Muscle of leg (tissue), 11 donors: Measurements from ENCODE around the gene STAP2. TPM values are rescaled to one million over a fixed set of nuclear protein-coding genes. Genes with fewer than 3 reads are reported as not detected.

Experiments used
- DNase-seq: peaks from one replicate; pipeline ENCODE4 v3.0.0; 2013
- H3K27ac ChIP-seq: one replicate; pipeline ENCODE4 v1.5.1; 2013; ENCODE audit warnings: mild to moderate bottlenecking, low read length, control low read depth
- H3K27me3 ChIP-seq: one replicate; pipeline ENCODE4 v1.6.1; 2013; ENCODE audit warnings: low read length; ENCODE audit not compliant: control insufficient read depth, insufficient read depth
- H3K36me3 ChIP-seq: one replicate; pipeline ENCODE4 v1.6.1; 2013; ENCODE audit warnings: low read length; ENCODE audit not compliant: control insufficient read depth, insufficient read depth
- H3K4me1 ChIP-seq: one replicate; pipeline ENCODE4 v1.6.1; 2013; ENCODE audit warnings: low read length; ENCODE audit not compliant: control insufficient read depth, insufficient read depth
- H3K4me3 ChIP-seq: one replicate; pipeline ENCODE4 v1.5.1; 2013; ENCODE audit warnings: low read length, control low read depth
- H3K9me3 ChIP-seq: replicated peaks from 2 replicates; pipeline ENCODE4 v1.6.1; 2013; ENCODE audit warnings: low read depth, low read length; ENCODE audit not compliant: control insufficient read depth
- WGBS: methylation state at CpG from one replicate; pipeline ENCODE4 v1.1.5; 2013; ENCODE audit warnings: missing lambda C conversion rate; ENCODE audit not compliant: insufficient coverage; 5-methylcytosine and 5-hydroxymethylcytosine counted together
- polyA plus RNA-seq, 8 donors: library from polyadenylated mRNA; unstranded; fragments of 120-200 nt; gene quantifications; one replicate each; pipeline versions ENCODE4 v1.2.1 to v1.2.3, GENCODE V29; 2013; ENCODE audit warnings: inconsistent platforms in 1 of 8, low replicate concordance in 1 of 8; ENCODE audit not compliant: insufficient read length in 8 of 8, insufficient read depth in 1 of 8
- total RNA-seq: library from RNA; stranded (reverse); fragments of 120-200 nt; gene quantifications from one replicate; pipeline ENCODE4 v1.2.4, GENCODE V29; 2013

Gene STAP2
- total and polyA plus RNA-seq, 9 donors = 3.9 to 10.8 (median 5.1) TPM

- H3K4me3 ChIP-seq = no peak within 1 kb of the TSS
- H3K36me3 ChIP-seq = no peaks in the 10 kb centered on the region
- peaks cover 20% of the 10 kb centered on the region for H3K4me1 ChIP-seq
- DNase-seq = no peak
- H3K9me3 ChIP-seq = no peaks in the 10 kb centered on the region
- no peaks in the 10 kb centered on the region for H3K27me3 ChIP-seq
- peak within 1 kb of the TSS; percentile 65 for H3K27ac ChIP-seq
- 35% methylated on average over 7 of the region's 8 CpGs for WGBS
Measured at GRCh38 chr19:4302243-4302640, 36.4 kb downstream of the STAP2 start, which contains the start of gene TMIGD2. Gene TMIGD2, minus strand, starts transcription at chr19:4302389. Its CDS starts 4 bp downstream, at chr19:4302385.

DNA sequence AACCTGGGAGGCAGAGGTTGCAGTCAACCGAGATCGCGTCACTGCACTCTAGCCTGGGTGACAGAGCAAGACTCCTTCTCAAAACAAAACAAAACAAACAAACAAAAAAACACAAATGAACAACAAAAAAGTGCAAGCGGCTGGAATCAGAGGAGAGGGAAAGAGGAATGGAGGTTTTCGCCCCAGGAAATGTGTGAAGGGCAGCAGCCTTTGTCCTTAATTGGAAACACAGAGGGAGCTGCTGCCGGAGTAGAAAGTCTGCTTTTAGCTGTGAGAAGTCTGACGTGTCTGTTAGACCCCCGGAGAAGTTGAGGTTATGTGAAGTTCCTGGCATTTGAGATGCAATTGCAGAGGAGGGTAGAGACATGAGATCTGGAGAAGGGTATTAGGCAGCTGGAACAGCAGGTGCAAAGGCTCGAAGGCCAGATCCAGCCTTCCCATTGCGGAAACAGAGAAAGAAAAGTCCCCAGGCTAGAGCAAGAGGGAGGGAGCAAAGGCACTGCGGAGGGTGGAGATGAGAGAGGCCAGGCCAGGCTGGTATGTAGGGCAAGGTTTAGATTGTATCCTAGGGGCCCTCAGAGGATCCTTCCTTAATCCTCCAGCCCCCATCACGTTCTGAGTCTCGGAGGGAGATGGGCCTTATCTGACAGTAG, 36.9 kb downstream of the STAP2 start:
- WGBS = 21% methylated on average over 6 of the region's 13 CpGs
- H3K4me3 ChIP-seq = no peak overlapping the region
- DNase-seq = peak; percentile 53
- no peaks in the 10 kb centered on the region for H3K27me3 ChIP-seq
- no peaks in the 10 kb centered on the region for H3K36me3 ChIP-seq
- peaks cover 23% of the 10 kb centered on the region for H3K4me1 ChIP-seq
- peak overlapping the region; percentile 65 for H3K27ac ChIP-seq
- H3K9me3 ChIP-seq = no peaks in the 10 kb centered on the region

DNA sequence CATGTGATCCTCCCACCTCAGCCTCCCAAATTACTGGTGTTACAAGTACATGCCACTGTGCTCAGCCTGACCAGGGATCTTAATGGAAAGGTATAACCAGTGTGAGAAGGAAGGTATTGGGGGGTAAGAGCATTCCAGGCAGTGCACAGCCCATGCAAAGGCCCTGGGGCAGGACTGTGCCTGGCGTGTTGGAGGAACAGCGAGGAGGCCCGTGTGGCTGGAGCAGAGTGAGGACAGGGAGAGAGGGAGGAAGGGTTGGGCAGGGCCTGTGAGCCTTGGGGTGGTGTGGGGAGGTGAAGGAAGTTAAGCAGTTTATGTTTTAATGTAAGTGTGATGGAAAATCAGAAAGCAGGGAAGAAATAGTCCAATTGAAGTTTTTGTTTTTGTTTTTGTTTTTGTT, 38.0 kb downstream of the STAP2 start:
- peaks cover 32% of the 10 kb centered on the region for H3K4me1 ChIP-seq
- no peak overlapping the region for H3K4me3 ChIP-seq
- DNase-seq = no peak
- WGBS = 86% methylated on average over 3 of the region's 3 CpGs
- H3K27ac ChIP-seq = no peak overlapping the region
- no peaks in the 10 kb centered on the region for H3K27me3 ChIP-seq
- H3K9me3 ChIP-seq = no peaks in the 10 kb centered on the region
- no peaks in the 10 kb centered on the region for H3K36me3 ChIP-seq

DNA sequence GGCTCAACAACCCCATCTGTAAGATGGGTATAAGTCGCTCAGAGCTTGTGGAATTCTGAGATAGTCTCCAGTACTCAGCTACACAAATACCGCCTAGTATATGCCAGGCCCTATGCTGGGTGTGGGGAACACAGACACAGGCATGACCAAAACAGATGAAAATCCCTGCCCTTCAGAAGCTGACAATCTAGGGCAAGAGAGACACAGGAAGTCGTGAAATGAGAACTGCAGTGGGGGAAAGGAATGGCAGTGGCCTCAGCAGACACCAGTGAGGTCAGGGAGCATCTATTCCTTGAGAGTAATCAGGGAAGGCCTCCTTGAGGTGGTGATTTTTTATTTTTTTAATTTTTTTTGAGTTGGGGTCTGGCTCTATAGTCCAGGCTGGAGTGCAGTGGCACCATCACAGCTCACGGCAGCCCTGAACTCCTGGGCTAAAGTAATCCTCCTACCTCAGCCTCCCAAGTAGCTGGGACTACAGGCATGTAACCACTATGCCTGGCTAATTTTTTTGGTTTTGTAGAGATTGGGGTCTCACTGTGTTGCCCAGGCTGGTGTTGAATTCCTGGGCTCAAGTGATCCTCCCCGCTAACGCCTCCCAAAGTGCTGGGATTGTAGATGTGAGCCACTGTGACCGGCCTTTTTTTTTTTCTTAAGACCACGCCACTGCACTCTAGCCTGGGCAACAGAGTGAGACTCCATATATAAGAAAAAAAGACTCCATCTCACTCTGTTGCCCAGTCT, 39.6 kb downstream of the STAP2 start:
- WGBS = 73% methylated on average over 3 of the region's 8 CpGs
- H3K27ac ChIP-seq = no peak overlapping the region
- no peak overlapping the region for H3K4me3 ChIP-seq
- H3K27me3 ChIP-seq = no peaks in the 10 kb centered on the region
- H3K36me3 ChIP-seq = no peaks in the 10 kb centered on the region
- DNase-seq = no peak
- no peaks in the 10 kb centered on the region for H3K9me3 ChIP-seq
- H3K4me1 ChIP-seq = peaks cover 28% of the 10 kb centered on the region

GRCh38 chr19:4297901-4298809, 40.5 kb downstream of the STAP2 start:
- Histone ChIP-seq H3K4me3 (no peak overlapping the region), H3K36me3 (no peaks in the 10 kb centered on the region), H3K27ac (no peak overlapping the region), H3K9me3 (no peaks in the 10 kb centered on the region), H3K27me3 (no peaks in the 10 kb centered on the region), H3K4me1 (peaks cover 27% of the 10 kb centered on the region)
- 46% methylated on average over 9 of the region's 27 CpGs for WGBS
- no peak for DNase-seq

GRCh38 chr19:4295972-4296771, 42.5 kb downstream of the STAP2 start:
- Histone ChIP-seq H3K9me3 (no peaks in the 10 kb centered on the region), H3K4me1 (peaks cover 13% of the 10 kb centered on the region), H3K27me3 (no peaks in the 10 kb centered on the region), H3K36me3 (no peaks in the 10 kb centered on the region), H3K4me3 (no peak overlapping the region), H3K27ac (peak overlapping the region; percentile 20)
- WGBS = 47% methylated on average over 4 of the region's 14 CpGs
- DNase-seq = peak; percentile 78

DNA sequence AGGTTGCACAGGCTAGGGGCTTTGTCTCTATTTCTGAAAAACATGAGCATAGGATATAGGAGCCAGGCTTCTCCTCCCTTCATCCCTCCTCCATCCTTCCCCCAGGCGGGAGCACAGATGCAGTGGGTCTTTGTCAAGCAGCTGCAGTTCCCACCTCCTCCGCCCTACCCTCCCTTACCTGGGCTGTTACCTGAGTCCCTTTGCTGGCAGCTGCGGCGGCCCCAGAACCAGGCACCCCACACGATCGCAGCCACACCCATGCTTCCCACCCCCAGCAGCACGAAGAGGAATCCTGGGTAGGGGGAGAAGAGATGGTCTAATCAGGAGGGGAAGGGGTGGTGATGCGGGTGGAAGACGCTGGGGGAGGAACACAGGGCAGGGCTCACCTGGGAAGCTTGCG, 44.2 kb downstream of the STAP2 start:
- H3K9me3 ChIP-seq = no peaks in the 10 kb centered on the region
- DNase-seq = no peak
- peaks cover 2% of the 10 kb centered on the region for H3K36me3 ChIP-seq
- H3K4me3 ChIP-seq = no peak overlapping the region
- H3K27ac ChIP-seq = no peak overlapping the region
- WGBS = 56% methylated on average over 2 of the region's 10 CpGs
- peaks cover 13% of the 10 kb centered on the region for H3K4me1 ChIP-seq
- H3K27me3 ChIP-seq = no peaks in the 10 kb centered on the region

DNA sequence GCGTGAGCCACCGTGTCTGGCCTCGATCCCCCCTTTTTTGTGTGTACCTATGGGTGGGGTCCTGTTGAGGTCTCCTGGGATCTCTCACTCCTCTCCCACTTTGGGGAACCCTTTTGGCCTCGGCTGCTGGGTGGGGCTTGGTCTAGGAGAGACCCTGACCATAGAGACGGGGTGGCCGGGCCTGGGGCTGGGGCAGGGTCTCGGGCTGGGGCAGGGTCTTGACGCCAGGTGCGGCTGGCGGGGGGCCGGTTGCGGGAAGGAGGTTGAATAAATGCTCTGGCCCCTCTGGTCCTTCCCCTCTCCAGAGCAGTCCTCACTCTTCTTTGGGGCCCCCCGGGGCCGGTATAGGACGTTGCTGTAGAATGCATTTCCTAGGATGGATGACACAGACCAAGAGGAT, 46.1 kb downstream of the STAP2 start:
- H3K27me3 ChIP-seq = no peaks in the 10 kb centered on the region
- peaks cover 8% of the 10 kb centered on the region for H3K36me3 ChIP-seq
- no peak for DNase-seq
- H3K4me3 ChIP-seq = no peak overlapping the region
- no peaks in the 10 kb centered on the region for H3K9me3 ChIP-seq
- H3K4me1 ChIP-seq = peaks cover 13% of the 10 kb centered on the region
- 100% methylated on average over 2 of the region's 15 CpGs for WGBS
- no peak overlapping the region for H3K27ac ChIP-seq

DNA sequence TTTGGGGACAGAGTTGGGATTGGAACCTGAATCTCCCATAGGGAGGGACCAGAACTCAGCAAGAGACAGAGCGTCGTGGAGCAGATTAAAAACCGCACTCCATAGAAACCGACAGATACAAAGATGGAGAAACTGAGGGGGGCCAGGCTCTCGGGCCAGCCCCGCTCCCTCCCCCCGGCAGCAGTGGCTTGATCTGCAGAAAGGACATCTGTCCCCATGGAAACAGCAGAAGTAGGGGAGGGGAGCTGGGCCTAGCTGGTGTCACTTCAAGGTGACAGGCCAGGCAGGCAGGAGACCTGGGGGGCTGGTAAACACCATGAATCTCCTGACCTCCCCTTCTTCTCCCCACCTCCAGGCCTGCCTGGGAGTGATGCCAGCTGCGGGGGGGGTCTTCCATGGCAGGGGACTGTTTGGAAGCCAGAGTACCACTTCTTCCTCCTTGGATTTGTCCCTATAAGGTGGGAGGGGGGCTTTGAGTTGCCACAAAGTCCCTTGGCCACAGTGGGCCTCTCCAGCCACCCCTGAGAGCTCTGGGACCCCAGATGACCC, 47.4 kb downstream of the STAP2 start:
- no peaks in the 10 kb centered on the region for H3K27me3 ChIP-seq
- H3K4me1 ChIP-seq = peaks cover 5% of the 10 kb centered on the region
- WGBS = 55% methylated on average over 7 of the region's 8 CpGs

More for the DNA sequence above, 47.4 kb downstream of the STAP2 start:
- DNase-seq = no peak
- Histone ChIP-seq H3K9me3 (no peaks in the 10 kb centered on the region), H3K36me3 (peaks cover 8% of the 10 kb centered on the region), H3K27ac (no peak overlapping the region), H3K4me3 (no peak overlapping the region)
